ENCODE results near the gene NLRP13. TPM values are rescaled to one million over a fixed set of nuclear protein-coding genes. Genes with fewer than 3 reads are reported as not detected.

The NLRP13 gene
- total RNA-seq, 2 experiments from 2014 or later, result not detected

GRCh38 chr19:55858401-55858800 lies 73.7 kb downstream of the NLRP13 start:
- CTCF ChIA-PET, result no interaction called here
- intact Hi-C loops (cut with micrococcal nuclease), result no loop called here
- Mint-ChIP-seq H3K4me3 (no peak overlapping the region), H3K27ac (no peak overlapping the region), H3K27me3 (peaks cover 4% of the 10 kb centered on the region), H3K36me3 (ENCODE audit: low read depth) (no peaks in the 10 kb centered on the region), H3K9me3 (no peaks in the 10 kb centered on the region), H3K4me1 (ENCODE audit: low read depth) (no peaks in the 10 kb centered on the region)
- no peak for ATAC-seq
- no peak for TF ChIP-seq CTCF (IDR thresholded peaks at IDR 0.05)
- DNase-seq, result no peak
- POLR2A ChIA-PET, result no interaction called here

- POLR2A ChIA-PET, result no interaction called here
- no peaks in the 10 kb centered on the region for H3K9me3 Mint-ChIP-seq
- CTCF ChIA-PET, result no interaction called here
- no peaks in the 10 kb centered on the region for H3K4me1 Mint-ChIP-seq (ENCODE audit: low read depth)
- H3K4me3 Mint-ChIP-seq, result no peak overlapping the region
- no peak overlapping the region for H3K27ac Mint-ChIP-seq
- DNase-seq (no peak), ATAC-seq (no peak)
- intact Hi-C loops (cut with micrococcal nuclease), result no loop called here
- no peak for TF ChIP-seq CTCF (IDR thresholded peaks at IDR 0.05)
- H3K36me3 Mint-ChIP-seq (ENCODE audit: low read depth), result no peaks in the 10 kb centered on the region
- H3K27me3 Mint-ChIP-seq, result peaks cover 4% of the 10 kb centered on the region
These were observed 74.2 kb downstream of the NLRP13 start for GRCh38 chr19:55857974-55858373.

DNA sequence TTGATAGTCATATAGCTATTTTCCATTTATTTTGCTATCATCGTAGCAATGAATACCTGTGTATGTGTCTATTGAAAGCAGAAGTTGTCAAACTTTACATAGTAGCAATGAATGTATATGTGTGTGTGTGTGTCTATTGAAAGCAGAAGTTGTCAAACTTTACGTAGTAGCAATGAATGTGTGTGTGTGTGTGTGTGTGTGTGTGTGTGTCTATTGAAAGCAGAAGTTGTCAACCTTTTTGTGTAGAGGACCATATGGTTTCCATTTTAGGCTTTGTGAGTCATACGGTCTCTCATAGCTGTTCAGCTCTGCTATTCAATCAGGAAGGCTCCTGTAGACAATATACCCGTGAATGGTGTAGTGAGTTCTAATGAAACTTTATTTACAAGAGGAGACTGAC lies 75.0 kb downstream of the NLRP13 start:
- no peak overlapping the region for H3K4me3 Mint-ChIP-seq
- H3K9me3 Mint-ChIP-seq, result peaks cover under 1% of the 10 kb centered on the region
- H3K27me3 Mint-ChIP-seq, result peaks cover 4% of the 10 kb centered on the region
- ATAC-seq (no peak), DNase-seq (no peak)
- no peak for TF ChIP-seq CTCF (IDR thresholded peaks at IDR 0.05)
- H3K27ac Mint-ChIP-seq, result no peak overlapping the region
- POLR2A ChIA-PET, result no interaction called here
- intact Hi-C loops (cut with micrococcal nuclease), result no loop called here
- H3K4me1 Mint-ChIP-seq (ENCODE audit: low read depth), result no peaks in the 10 kb centered on the region
- CTCF ChIA-PET, result no interaction called here
- no peaks in the 10 kb centered on the region for H3K36me3 Mint-ChIP-seq (ENCODE audit: low read depth)

DNA sequence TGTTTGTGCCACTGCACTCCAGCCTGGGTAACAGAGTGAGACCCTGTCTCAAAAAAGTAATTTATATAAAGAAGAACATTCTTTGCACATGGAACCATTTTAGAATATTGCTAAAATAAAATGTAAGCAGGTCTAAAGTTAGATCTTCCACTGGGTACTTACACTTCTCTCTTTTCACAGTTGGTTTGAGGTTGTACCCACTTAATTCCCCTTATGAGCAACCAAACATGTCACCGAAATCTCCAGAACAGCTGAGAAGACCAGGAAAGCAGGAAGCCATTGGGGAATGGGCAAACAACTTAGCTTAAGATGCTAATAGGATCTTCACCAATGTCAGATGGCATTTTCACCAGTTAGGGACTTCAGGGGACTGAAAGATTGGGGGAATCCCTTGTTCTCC lies 77.0 kb downstream of the NLRP13 start:
- Mint-ChIP-seq H3K9me3 (peaks cover 7% of the 10 kb centered on the region), H3K4me1 (ENCODE audit: low read depth) (no peaks in the 10 kb centered on the region), H3K36me3 (ENCODE audit: low read depth) (no peaks in the 10 kb centered on the region), H3K27me3 (peaks cover 4% of the 10 kb centered on the region), H3K27ac (no peak overlapping the region), H3K4me3 (no peak overlapping the region)
- POLR2A ChIA-PET, result no interaction called here
- CTCF ChIA-PET, result no interaction called here
- ATAC-seq (no peak), DNase-seq (no peak)
- no peak for TF ChIP-seq CTCF (IDR thresholded peaks at IDR 0.05)
- intact Hi-C loops (cut with micrococcal nuclease), result no loop called here

Other genes starting within 250 kb of the NLRP13 start
- not detected for gene NLRP9, start 193.9 kb downstream of the NLRP13 start, total RNA-seq
- not detected for gene RFPL4A, start 173.2 kb downstream of the NLRP13 start, total RNA-seq
- gene RFPL4AL1, start 163.2 kb downstream of the NLRP13 start, total RNA-seq, result not detected
- gene NLRP11, start 100.3 kb downstream of the NLRP13 start, total RNA-seq, result under 1 TPM in 1 of 2 experiments, not detected in 1; 0.14 TPM
- gene NLRP4, start 95.8 kb downstream of the NLRP13 start, total RNA-seq, result not detected
- not detected for gene NLRP8, start 15.5 kb upstream of the NLRP13 start, total RNA-seq
- not detected for gene NLRP5, start 54.4 kb upstream of the NLRP13 start, total RNA-seq
- 10 to 100 TPM; 24.2 to 25.8 TPM for gene ZNF787, start 189.0 kb upstream of the NLRP13 start, total RNA-seq
- 10 to 100 TPM; 25.3 to 35.2 TPM for gene ZNF444, start 209.0 kb upstream of the NLRP13 start, total RNA-seq
- gene GALP, start 243.7 kb upstream of the NLRP13 start, total RNA-seq, result not detected

All from activated CD8-positive, alpha-beta T cell treated with anti-CD3 and anti-CD28 coated beads for 36 hours (primary cell).